Measurements from ENCODE around the gene DENND1A. TPM values are rescaled to one million over a fixed set of nuclear protein-coding genes. Genes with fewer than 3 reads are reported as not detected.
"Not testable (repeated sequence)": the region's sequence is repeated elsewhere in the genome, so short reads cannot be mapped to it uniquely, and the experiment has no call there.

Gene DENND1A
- total RNA-seq, 3 donors from 2014 or later: 18.4 to 21.3 (median 20.1) TPM

DNA sequence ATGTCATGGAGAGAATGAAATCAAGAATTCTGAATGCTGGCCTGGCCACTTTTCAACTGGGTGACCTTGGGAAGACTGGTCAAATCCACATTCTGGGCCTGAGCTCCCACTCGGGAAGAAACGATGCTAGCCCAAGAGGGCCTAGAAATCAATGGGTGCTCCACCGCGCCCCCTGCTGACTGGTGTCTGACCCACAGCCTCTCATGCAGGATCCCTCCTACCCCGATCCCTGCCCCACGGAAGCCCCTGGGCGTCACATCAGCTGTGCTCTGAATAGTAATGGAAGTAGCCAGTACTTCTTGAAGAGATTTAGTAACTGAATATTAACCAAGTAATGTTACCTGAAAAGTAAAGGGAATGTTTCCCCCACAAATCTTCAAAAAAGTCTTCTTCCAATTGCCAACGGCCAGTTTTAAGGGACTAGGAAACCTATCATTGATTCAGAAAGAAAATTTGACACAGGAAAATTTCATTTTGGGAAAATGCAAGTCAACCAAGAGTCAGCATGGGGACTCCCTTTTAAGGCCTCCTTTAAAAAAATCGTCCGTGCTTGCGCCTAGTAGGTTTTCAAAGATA lies 530.0 kb downstream of the DENND1A start:
- Histone ChIP-seq H3K27me3 (no peaks in the 10 kb centered on the region), H3K4me3 (no peak overlapping the region), H3K4me1 (no peaks in the 10 kb centered on the region), H3K9me3 (no peaks in the 10 kb centered on the region), H3K27ac (no peak overlapping the region), H3K36me3 (no peaks in the 10 kb centered on the region)
- no peak for TF ChIP-seq POLR2AphosphoS5 (IDR thresholded peaks at IDR 0.05)
- no peak for TF ChIP-seq POLR2A (IDR thresholded peaks at IDR 0.05)
- TF ChIP-seq CTCF (IDR thresholded peaks at IDR 0.05): no peak
- intact Hi-C loops (cut with DNase I; ENCODE audit: low total_unique reads): no loop called here
- DNase-seq (ENCODE audit: low spot score in 2 of 2): no peak

GRCh38 chr9:123398938-123399337 lies 531.0 kb downstream of the DENND1A start:
- H3K27me3 ChIP-seq; H3K36me3 ChIP-seq; intact Hi-C loops (cut with DNase I; ENCODE audit: low total_unique reads); H3K4me3 ChIP-seq; DNase-seq (ENCODE audit: low spot score in 2 of 2); H3K4me1 ChIP-seq; H3K9me3 ChIP-seq; H3K27ac ChIP-seq: not testable (repeated sequence)

GRCh38 chr9:123397975-123398374 lies 532.0 kb downstream of the DENND1A start:
- Histone ChIP-seq H3K9me3 (no peaks in the 10 kb centered on the region), H3K4me1 (no peaks in the 10 kb centered on the region), H3K27me3 (no peaks in the 10 kb centered on the region), H3K36me3 (no peaks in the 10 kb centered on the region), H3K27ac (no peak overlapping the region), H3K4me3 (no peak overlapping the region)
- intact Hi-C loops (cut with DNase I; ENCODE audit: low total_unique reads): no loop called here
- no peak for DNase-seq (ENCODE audit: low spot score in 2 of 2)
- TF ChIP-seq POLR2AphosphoS5 (IDR thresholded peaks at IDR 0.05) (no peak), POLR2A (IDR thresholded peaks at IDR 0.05) (no peak), CTCF (IDR thresholded peaks at IDR 0.05) (no peak)

- Histone ChIP-seq H3K27me3 (no peaks in the 10 kb centered on the region), H3K27ac (no peak overlapping the region), H3K9me3 (no peaks in the 10 kb centered on the region), H3K4me1 (no peaks in the 10 kb centered on the region), H3K4me3 (no peak overlapping the region), H3K36me3 (no peaks in the 10 kb centered on the region)
- intact Hi-C loops (cut with DNase I; ENCODE audit: low total_unique reads): no loop called here
- TF ChIP-seq POLR2A (IDR thresholded peaks at IDR 0.05): no peak
- no peak for TF ChIP-seq CTCF (IDR thresholded peaks at IDR 0.05)
- no peak for TF ChIP-seq POLR2AphosphoS5 (IDR thresholded peaks at IDR 0.05)
- DNase-seq (ENCODE audit: low spot score in 2 of 2): no peak
Observed at GRCh38 chr9:123395689-123396511, 534.0 kb downstream of the DENND1A start.

- intact Hi-C loops (cut with DNase I; ENCODE audit: low total_unique reads): no loop called here
Observed at GRCh38 chr9:123395276-123395688, 534.6 kb downstream of the DENND1A start.

More at GRCh38 chr9:123395276-123395688, 534.6 kb downstream of the DENND1A start:
- TF ChIP-seq POLR2AphosphoS5 (IDR thresholded peaks at IDR 0.05): no peak
- no peak for TF ChIP-seq POLR2A (IDR thresholded peaks at IDR 0.05)
- TF ChIP-seq CTCF (IDR thresholded peaks at IDR 0.05): no peak
- H3K36me3 ChIP-seq: no peaks in the 10 kb centered on the region
- H3K4me3 ChIP-seq: no peak overlapping the region
- H3K9me3 ChIP-seq: no peaks in the 10 kb centered on the region
- no peaks in the 10 kb centered on the region for H3K27me3 ChIP-seq
- no peak for DNase-seq (ENCODE audit: low spot score in 2 of 2)
- no peaks in the 10 kb centered on the region for H3K4me1 ChIP-seq
- H3K27ac ChIP-seq: no peak overlapping the region
